Inflammatory macrophage (primary cell): ENCODE results near the gene LDLRAD4.
A peak's percentile ranks its signal among the peaks of the same experiment; 100 is the strongest.
"Not testable (repeated sequence)": the region's sequence is repeated elsewhere in the genome, so short reads cannot be mapped to it uniquely, and the experiment has no call there.

ENCODE experiments used
- DNase-seq, 2 donors: peaks; one replicate each; pipeline ENCODE4 v3.0.0-alpha.2; 2020 to 2022

Gene LDLRAD4

GRCh38 chr18:13473751-13474150 is 255.2 kb downstream of the LDLRAD4 start:
- DNase-seq: no peak

- DNase-seq: no peak
These were observed 255.8 kb downstream of the LDLRAD4 start for GRCh38 chr18:13474336-13474735.

- peak in 1 of 2 donors; percentile 52 for DNase-seq
These were observed 256.5 kb downstream of the LDLRAD4 start for GRCh38 chr18:13474907-13475545.

- DNase-seq: not testable (repeated sequence)
These were observed 257.8 kb downstream of the LDLRAD4 start for GRCh38 chr18:13476312-13476711.

GRCh38 chr18:13477147-13477683 is 258.7 kb downstream of the LDLRAD4 start:
- DNase-seq: no peak

GRCh38 chr18:13480571-13481255 is 262.2 kb downstream of the LDLRAD4 start:
- DNase-seq: peak; percentile 73 to 88

- no peak for DNase-seq
These were observed 262.8 kb downstream of the LDLRAD4 start for GRCh38 chr18:13481331-13481730.

- DNase-seq: peak in 1 of 2 donors; percentile 56
These were observed 263.5 kb downstream of the LDLRAD4 start for GRCh38 chr18:13481820-13482617.

GRCh38 chr18:13482618-13482945 is 264.0 kb downstream of the LDLRAD4 start:
- no peak for DNase-seq

- no peak for DNase-seq
These were observed 265.0 kb downstream of the LDLRAD4 start for GRCh38 chr18:13483316-13484270.

- no peak for DNase-seq
These were observed 266.6 kb downstream of the LDLRAD4 start for GRCh38 chr18:13485182-13485581.

- no peak for DNase-seq
These were observed 267.0 kb downstream of the LDLRAD4 start for GRCh38 chr18:13485604-13486003.

GRCh38 chr18:13486284-13486683 is 267.7 kb downstream of the LDLRAD4 start:
- DNase-seq: no peak

- DNase-seq: no peak
These were observed 268.1 kb downstream of the LDLRAD4 start for GRCh38 chr18:13486686-13487085.

GRCh38 chr18:13487237-13487636 is 268.7 kb downstream of the LDLRAD4 start:
- no peak for DNase-seq

GRCh38 chr18:13488281-13488929 is 269.8 kb downstream of the LDLRAD4 start:
- no peak for DNase-seq

GRCh38 chr18:13489303-13489702 is 270.7 kb downstream of the LDLRAD4 start:
- not testable (repeated sequence) for DNase-seq

- no peak for DNase-seq
These were observed 272.6 kb downstream of the LDLRAD4 start for GRCh38 chr18:13491138-13491537.

GRCh38 chr18:13492314-13492713 is 273.8 kb downstream of the LDLRAD4 start:
- no peak for DNase-seq

GRCh38 chr18:13493079-13493478 is 274.5 kb downstream of the LDLRAD4 start:
- peak; percentile 11 to 38 for DNase-seq

- no peak for DNase-seq
These were observed 275.2 kb downstream of the LDLRAD4 start for GRCh38 chr18:13493725-13494124.
